22Rv1 (cell line): Measurements from ENCODE around the gene CUX1.
A peak's percentile ranks its signal among the peaks of the same experiment; 100 is the strongest.

Experiments
- CTCF ChIP-seq: fragments of 450-650 bp; IDR thresholded peaks from 2 replicates; pipeline ENCODE4 v1.5.1; 2017; ENCODE audit warnings: mild to moderate bottlenecking
- ZFX ChIP-seq: fragments of 450-650 bp; IDR thresholded peaks from 2 replicates; pipeline ENCODE4 v1.6.1; 2017; ENCODE audit warnings: antibody characterized with exemption, borderline replicate concordance

- peak; percentile 90 for TF ChIP-seq CTCF
- no peak for TF ChIP-seq ZFX
Measured at GRCh38 chr7:101814991-101815825, 2.2 kb upstream of the CUX1 start.
